ENCODE measurements around the gene ATAT1.

The ATAT1 gene

DNA sequence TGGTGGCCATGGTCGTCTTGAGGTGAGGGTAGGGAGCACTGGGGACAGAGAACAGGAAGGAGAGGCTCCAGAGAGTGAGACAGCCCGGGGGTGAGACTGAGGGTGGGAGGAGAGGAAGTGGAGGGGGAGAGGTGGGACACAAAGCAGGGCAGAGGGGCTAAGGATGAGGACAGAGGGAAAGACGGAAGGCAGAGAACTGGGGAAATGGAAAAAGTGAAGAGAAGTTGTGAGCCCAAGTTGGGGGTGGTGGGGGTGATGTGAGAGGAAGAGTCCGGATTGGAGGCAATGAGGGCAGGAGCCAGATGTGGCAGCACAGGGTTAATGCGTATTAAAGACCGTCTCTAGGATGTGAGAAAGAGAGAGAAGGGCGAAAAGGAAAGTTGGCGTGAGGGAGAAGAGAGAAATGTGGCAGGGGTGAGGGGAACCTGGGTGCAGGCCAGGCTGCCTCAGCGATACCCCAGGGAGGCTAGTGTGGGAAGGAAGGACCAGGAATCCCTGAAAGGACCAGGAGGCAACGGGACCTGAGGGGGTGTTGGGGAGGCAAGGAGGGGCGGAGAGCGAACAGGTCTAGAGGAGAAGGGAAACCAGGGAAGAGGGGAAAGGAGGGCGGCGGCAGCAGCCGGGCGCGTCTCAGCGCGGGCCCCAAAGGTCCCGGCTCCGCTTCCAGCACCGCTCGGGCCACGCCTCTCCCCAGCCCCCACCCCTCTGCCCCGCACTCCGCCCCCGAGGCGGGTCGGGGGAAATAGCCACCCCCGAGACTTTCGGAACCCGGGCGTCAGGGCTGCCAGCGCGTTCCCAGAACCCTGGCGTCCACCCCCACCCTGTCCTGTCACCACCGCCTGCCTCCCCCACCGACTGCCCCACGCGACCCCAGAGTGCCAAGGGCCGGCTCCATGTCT lies 59.6 kb downstream of the ATAT1 start, which contains the start of gene PPP1R18:
Gene PPP1R18, minus strand, starts transcription at position 637 of the 899 bp plus-strand sequence. Its CDS starts 627 bp downstream, at position 10.
- TF ChIP-seq, protein P1, sequence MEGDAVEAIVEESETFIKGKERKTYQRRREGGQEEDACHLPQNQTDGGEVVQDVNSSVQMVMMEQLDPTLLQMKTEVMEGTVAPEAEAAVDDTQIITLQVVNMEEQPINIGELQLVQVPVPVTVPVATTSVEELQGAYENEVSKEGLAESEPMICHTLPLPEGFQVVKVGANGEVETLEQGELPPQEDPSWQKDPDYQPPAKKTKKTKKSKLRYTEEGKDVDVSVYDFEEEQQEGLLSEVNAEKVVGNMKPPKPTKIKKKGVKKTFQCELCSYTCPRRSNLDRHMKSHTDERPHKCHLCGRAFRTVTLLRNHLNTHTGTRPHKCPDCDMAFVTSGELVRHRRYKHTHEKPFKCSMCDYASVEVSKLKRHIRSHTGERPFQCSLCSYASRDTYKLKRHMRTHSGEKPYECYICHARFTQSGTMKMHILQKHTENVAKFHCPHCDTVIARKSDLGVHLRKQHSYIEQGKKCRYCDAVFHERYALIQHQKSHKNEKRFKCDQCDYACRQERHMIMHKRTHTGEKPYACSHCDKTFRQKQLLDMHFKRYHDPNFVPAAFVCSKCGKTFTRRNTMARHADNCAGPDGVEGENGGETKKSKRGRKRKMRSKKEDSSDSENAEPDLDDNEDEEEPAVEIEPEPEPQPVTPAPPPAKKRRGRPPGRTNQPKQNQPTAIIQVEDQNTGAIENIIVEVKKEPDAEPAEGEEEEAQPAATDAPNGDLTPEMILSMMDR (IDR thresholded peaks at IDR 0.05), result no peak

DNA sequence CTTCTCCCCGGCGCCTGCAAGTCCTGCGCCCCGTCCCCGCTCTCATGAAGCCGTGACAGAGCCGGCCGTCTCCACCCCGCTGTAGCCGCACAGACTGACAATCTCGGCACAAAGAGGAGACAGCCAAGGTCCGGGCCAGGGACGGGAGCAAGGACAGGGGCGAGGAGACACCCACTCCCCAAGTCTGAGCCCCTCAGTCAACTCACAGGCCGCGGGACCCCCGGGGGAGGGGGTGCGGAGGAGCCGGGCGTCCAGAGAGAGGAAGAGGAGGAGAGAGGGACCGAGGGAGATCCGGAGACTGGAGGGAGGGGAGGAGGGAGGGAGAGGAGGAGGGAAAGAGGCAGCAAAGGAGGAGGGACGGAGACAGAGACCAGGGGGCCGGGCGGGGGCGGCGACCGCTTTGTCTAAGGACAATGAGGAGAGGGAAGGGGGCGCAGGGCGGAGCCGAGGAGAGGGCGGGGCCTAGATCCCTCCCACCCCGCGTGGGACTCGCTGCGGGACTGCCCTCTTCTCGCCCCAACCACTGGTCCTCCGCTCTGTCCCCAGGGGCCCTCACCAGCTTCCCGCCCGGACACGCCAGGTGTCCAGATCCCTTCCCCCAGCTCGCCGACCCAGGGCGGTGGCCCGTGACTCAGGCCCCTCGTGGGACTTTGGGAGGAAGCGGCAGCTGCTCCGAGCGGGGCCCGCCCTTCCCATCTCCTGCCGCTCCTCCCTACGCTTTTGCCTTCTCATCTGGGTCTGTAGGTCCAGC lies 60.4 kb downstream of the ATAT1 start:
- TF ChIP-seq, protein P1 (IDR thresholded peaks at IDR 0.05), result no peak

DNA sequence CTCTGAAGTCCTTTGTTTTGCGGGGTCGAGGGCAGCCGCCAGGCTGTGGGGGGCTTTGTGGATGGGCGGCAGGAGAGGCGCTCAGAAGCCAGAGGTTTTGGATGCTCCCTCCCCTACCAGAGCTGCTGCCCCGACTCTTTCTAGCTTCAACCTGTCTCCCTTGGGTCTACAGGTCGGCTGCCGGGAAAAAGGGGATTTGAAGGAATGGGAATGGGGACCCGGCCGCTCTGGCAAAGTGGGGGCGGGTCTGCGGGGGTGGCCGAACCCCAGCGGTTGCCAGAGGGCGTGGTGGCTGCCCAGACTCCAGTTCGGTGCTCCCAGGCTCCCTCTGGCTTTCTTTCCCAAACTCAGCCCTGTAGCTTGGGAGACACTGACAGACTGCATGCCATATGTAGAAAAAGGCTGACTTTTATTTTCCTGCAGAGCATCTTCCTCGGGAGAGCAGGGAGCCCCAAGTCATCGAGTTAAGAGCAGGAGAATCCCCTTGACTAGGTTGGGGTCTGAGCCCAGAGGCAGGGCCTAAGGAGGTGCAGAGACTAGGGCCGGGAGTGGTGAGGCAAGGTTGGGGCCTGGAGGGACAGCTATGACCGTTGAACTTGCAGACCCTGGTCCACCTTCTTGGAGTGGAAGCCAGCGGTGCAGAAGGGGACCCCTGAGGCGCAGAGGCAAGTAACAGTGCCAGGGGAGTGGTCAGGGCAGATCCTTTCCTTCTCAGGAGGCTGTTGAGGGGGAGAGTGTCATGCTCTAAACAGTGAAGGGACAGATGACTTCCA lies 61.2 kb downstream of the ATAT1 start:
- TF ChIP-seq, protein P1 (IDR thresholded peaks at IDR 0.05), result no peak

DNA sequence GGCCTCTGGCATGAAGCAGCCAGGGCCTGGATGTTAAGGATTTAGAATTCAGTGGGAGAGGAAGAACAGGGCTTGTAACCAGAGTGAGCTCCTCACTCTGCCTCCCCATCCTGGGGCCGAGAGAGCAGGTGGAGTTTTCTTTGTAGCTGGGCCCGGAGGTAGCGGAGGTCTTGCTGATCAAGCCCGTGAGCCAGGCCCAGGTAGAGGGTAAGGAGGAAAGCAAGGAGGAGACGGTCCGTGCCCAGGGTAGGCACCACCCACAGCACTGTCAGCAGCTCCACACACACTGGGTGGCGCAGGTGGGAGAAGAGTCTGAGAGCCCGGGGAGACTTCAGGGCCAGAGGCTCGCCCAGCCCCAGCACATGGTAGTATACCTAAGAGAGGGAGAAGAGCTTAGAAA lies 61.9 kb downstream of the ATAT1 start:
- TF ChIP-seq, protein P1 (IDR thresholded peaks at IDR 0.05), result no peak

DNA sequence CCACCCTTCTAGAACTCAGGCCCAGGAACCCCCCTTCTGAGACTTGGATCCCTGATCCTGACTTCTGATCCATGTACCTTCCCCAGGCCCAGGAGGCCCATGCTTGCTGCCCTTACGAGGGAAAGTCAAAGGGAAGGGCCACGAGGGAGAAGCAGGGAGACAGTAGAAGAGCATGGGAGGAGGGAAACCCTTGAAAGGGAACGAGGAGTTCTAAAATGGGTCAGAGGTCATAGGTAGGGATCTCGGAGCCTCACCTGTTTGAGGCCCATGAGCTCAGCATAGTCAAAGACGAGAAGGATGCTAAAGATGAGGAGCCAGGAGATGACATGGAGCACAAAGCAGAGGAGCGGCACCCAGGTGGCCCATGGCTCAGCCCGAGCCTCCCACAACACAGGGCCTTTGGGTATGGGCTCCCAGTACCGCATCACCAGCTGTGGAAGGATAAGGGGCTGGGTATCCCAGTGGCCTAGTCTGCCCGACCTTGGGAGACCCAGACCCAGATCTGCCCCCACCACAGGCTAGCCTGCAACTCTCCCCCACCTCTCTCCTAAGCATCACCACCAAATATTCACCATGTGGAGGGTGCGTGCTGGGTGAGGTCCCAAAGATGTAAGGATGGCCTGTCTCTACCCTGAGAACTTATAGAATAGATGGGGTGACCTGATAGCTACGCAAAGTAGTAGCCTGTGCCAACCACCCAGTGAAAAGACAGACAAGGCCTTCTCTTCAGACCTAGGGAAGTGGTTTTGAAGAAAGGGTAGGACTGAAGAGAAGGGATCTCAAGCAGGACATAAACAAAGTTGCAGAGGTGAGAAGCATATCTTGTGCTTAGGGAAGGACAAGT lies 62.6 kb downstream of the ATAT1 start:
- TF ChIP-seq, protein P1 (IDR thresholded peaks at IDR 0.05), result no peak

DNA sequence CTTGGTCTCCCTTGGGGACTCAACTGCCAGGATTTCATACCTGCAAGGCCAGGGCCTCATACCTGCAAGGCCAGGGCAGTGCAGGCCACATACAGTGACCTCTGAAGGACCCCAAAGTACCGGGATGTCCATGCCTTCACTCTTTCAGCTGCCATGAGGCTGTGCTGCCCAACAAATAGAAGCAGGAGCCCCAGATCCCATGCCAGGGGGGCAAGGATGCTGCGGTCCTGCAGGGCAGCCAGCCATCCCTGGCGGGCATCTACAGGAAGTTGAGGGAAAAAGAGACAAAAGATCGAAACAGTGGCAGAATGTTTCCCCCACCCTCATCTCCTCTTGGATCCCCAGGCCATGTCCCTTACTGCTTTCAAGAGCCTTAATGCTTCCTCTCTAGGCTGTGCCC lies 63.3 kb downstream of the ATAT1 start:
- TF ChIP-seq, protein P1 (IDR thresholded peaks at IDR 0.05), result no peak

Measured in LNCAP (cell line).